Lung (tissue), 12 donors: Measurements from ENCODE around the gene FLVCR2. TPM values are rescaled to one million over a fixed set of nuclear protein-coding genes. Genes with fewer than 3 reads are reported as not detected.

Experiments used
- ATAC-seq: fragments of 200-7000 bp; cut with Tn5 transposase; one replicate; pipeline ENCODE4 v1.9.1; 2020; ENCODE audit warnings: moderate number of reproducible peaks; ENCODE audit not compliant: insufficient read depth, low FRiP score
- DNase-seq, 3 donors: peaks; one replicate each; pipeline ENCODE4 v3.0.0-alpha.2; 2013 to 2017
- H3K27ac ChIP-seq, 2 donors: one replicate each; pipeline ENCODE4 v1.5.1; 2013; ENCODE audit warnings: mild to moderate bottlenecking in 2 of 2, moderate library complexity in 2 of 2, control low read depth in 1 of 2, inconsistent platforms in 1 of 2, low read depth in 1 of 2, low read length in 1 of 2
- H3K27me3 ChIP-seq, 3 donors: one replicate each; pipeline ENCODE4 v1.5.1; 2013; ENCODE audit warnings: low read length in 2 of 3; ENCODE audit not compliant: control insufficient read depth in 3 of 3, insufficient read depth in 3 of 3
- H3K36me3 ChIP-seq, 4 donors: one replicate each; pipeline ENCODE4 v1.5.1; 2013; ENCODE audit warnings: low read length in 4 of 4, mild to moderate bottlenecking in 1 of 4, moderate library complexity in 1 of 4; ENCODE audit not compliant: control insufficient read depth in 4 of 4, insufficient read depth in 4 of 4
- H3K4me1 ChIP-seq, 5 donors: one replicate each; pipeline ENCODE4 v1.5.1; 2013; ENCODE audit warnings: low read length in 5 of 5, mild to moderate bottlenecking in 2 of 5, moderate library complexity in 1 of 5; ENCODE audit not compliant: control insufficient read depth in 5 of 5, insufficient read depth in 5 of 5
- H3K4me3 ChIP-seq: one replicate; pipeline ENCODE4 v1.5.1; 2013; ENCODE audit warnings: mild to moderate bottlenecking, control low read depth, moderate library complexity
- H3K9ac ChIP-seq, 2 donors: one replicate each; pipeline ENCODE4 v1.5.1; 2013; ENCODE audit warnings: low read length in 2 of 2, control low read depth in 1 of 2; ENCODE audit not compliant: insufficient read depth in 1 of 2
- H3K9me3 ChIP-seq, 4 donors: one replicate each; pipeline ENCODE4 v1.5.1; 2013; ENCODE audit warnings: low read length in 3 of 4, mild to moderate bottlenecking in 1 of 4, moderate library complexity in 1 of 4; ENCODE audit not compliant: control insufficient read depth in 4 of 4, insufficient read depth in 3 of 4
- CTCF ChIP-seq: IDR thresholded peaks from 2 replicates; pipeline ENCODE4 v1.5.1; 2012; ENCODE audit warnings: mild to moderate bottlenecking; ENCODE audit errors: control extremely low read depth, extremely low read depth
- WGBS, 2 donors: extraction: QIAGEN DNeasy Blood & Tissue Kit; methylation state at CpG; one replicate each; pipeline ENCODE4 v1.1.7; 2013; 5-methylcytosine and 5-hydroxymethylcytosine counted together
- polyA plus RNA-seq, 2 donors: library from polyadenylated mRNA; stranded (reverse); fragments of 200-250 nt; gene quantifications; one replicate each; pipeline ENCODE4 v1.2.1, GENCODE V29; 2013
- total RNA-seq, 2 donors: library from RNA; depleted of rRNA in 1 of 2; stranded (reverse); fragments of >200 nt in 1 of 2; gene quantifications; one replicate each; pipeline ENCODE4 v1.2.1, GENCODE V29; 2014 to 2021
- donor health status: control.
- donor health status: control.
- donor health status: Bipolar disorder and iron deficiency.
- donor health status: healthy.
- donor health status: DM: yes; HTN: yes; CAD: no.

The FLVCR2 gene
- total and polyA plus RNA-seq, 4 donors = 4.7 to 37.6 (median 20.5) TPM

GRCh38 chr14:75634848-75635247 lies 56.4 kb downstream of the FLVCR2 start:
- Histone ChIP-seq H3K9me3 (no peaks in the 10 kb centered on the region), H3K27ac (no peak overlapping the region), H3K36me3 (peaks cover 0 to 2% (median 0%) of the 10 kb centered on the region in 4 donors), H3K9ac (no peak overlapping the region), H3K4me3 (no peak overlapping the region), H3K27me3 (no peaks in the 10 kb centered on the region), H3K4me1 (no peaks in the 10 kb centered on the region)
- WGBS, 2 donors = 86 to 94% methylated on average over 5 of the region's 5 CpGs
- no peak for TF ChIP-seq CTCF
- DNase-seq (no peak), ATAC-seq (no peak)

- H3K36me3 ChIP-seq = peaks cover 0 to 2% (median under 1%) of the 10 kb centered on the region in 4 donors
- no peaks in the 10 kb centered on the region for H3K9me3 ChIP-seq
- no peaks in the 10 kb centered on the region for H3K4me1 ChIP-seq
- no peak overlapping the region for H3K9ac ChIP-seq
- H3K27me3 ChIP-seq = no peaks in the 10 kb centered on the region
- no peak overlapping the region for H3K4me3 ChIP-seq
- no peak for TF ChIP-seq CTCF
- H3K27ac ChIP-seq = no peak overlapping the region
- 84 to 91% methylated on average over 13 of the region's 13 CpGs for WGBS, 2 donors
- DNase-seq = no peak
- ATAC-seq = no peak
Observed at GRCh38 chr14:75636100-75636692, 57.8 kb downstream of the FLVCR2 start.

- ATAC-seq (no peak), DNase-seq (no peak)
- no peaks in the 10 kb centered on the region for H3K27me3 ChIP-seq
- WGBS, 2 donors = 87 to 93% methylated on average over 3 of the region's 3 CpGs
- no peaks in the 10 kb centered on the region for H3K9me3 ChIP-seq
- H3K36me3 ChIP-seq = peaks cover 0 to 4% (median 3%) of the 10 kb centered on the region in 4 donors
- H3K9ac ChIP-seq = no peak overlapping the region
- H3K4me3 ChIP-seq = no peak overlapping the region
- H3K27ac ChIP-seq = no peak overlapping the region
- TF ChIP-seq CTCF = no peak
- no peaks in the 10 kb centered on the region for H3K4me1 ChIP-seq
Observed at GRCh38 chr14:75640876-75641275, 62.5 kb downstream of the FLVCR2 start.

GRCh38 chr14:75643985-75644384 lies 65.6 kb downstream of the FLVCR2 start:
- DNase-seq (no peak), ATAC-seq (no peak)
- Histone ChIP-seq H3K9me3 (no peaks in the 10 kb centered on the region), H3K4me1 (peaks cover 0 to 14% (median 6%) of the 10 kb centered on the region in 5 donors), H3K27me3 (no peaks in the 10 kb centered on the region), H3K4me3 (no peak overlapping the region), H3K9ac (no peak overlapping the region), H3K36me3 (peaks cover 3 to 7% (median 3%) of the 10 kb centered on the region in 4 donors), H3K27ac (no peak overlapping the region)
- TF ChIP-seq CTCF = no peak
- 51 to 62% methylated on average over 4 of the region's 4 CpGs for WGBS, 2 donors
